HG03045 (cell line): ENCODE results near the gene MMP14.
"Not testable (repeated sequence)": the region's sequence is repeated elsewhere in the genome, so short reads cannot be mapped to it uniquely, and the experiment has no call there.

Experiments
- ATAC-seq: cut with Tn5 transposase; IDR thresholded peaks from one replicate; pipeline ENCODE4 v1.9.1; 2021; ENCODE audit warnings: mild to moderate bottlenecking, moderate library complexity; ENCODE audit not compliant: unreplicated experiment

The MMP14 gene

DNA sequence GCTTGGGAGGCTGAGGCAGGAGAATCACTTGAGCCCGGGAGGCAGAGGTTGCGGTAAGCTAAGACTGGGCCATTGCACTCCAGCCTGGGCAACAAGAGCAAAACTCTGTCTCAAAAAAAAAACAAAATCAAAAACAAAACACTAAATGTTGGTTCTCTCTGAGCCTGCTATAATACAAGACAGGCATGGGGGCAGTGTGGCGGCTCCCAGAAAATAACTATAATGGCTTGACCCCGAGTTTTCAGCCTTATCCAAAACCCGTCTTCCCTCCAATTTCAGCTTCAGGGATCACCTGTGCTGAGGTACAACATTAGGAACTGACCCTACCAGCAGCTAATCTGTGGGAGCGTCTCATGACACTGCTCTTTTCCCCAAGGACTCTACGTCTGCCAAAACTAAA lies 22.0 kb upstream of the MMP14 start:
- no peak for ATAC-seq

GRCh38 chr14:22814941-22815713 lies 21.3 kb upstream of the MMP14 start, which contains the start of gene SLC7A7:
SLC7A7 (minus strand) TSS chr14:22815435; CDS start chr14:22813398, 2,037 bp downstream.
- ATAC-seq: no peak

GRCh38 chr14:22819151-22819988 lies 17.0 kb upstream of the MMP14 start:
- ATAC-seq: no peak

DNA sequence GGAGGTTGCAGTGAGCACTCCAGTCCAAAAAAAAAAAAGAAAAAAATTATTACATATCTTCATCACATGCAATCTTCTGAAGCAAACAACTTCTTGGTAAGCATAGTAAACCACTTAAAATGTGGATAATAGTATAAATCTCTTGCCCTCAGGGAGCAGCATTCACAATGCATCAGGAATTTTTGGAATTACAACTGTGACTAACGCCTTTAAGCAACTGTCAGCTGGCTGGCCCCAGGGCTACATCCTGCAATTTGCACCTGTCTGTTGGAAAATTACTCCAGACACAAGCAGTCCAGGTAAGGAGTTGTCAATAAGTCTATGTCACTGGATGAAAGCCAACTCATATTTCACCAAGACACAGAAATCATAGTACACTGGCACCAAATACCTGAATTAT lies 15.7 kb upstream of the MMP14 start:
- no peak for ATAC-seq

- ATAC-seq: no peak
Observed at GRCh38 chr14:22821193-22822015, 15.0 kb upstream of the MMP14 start.

DNA sequence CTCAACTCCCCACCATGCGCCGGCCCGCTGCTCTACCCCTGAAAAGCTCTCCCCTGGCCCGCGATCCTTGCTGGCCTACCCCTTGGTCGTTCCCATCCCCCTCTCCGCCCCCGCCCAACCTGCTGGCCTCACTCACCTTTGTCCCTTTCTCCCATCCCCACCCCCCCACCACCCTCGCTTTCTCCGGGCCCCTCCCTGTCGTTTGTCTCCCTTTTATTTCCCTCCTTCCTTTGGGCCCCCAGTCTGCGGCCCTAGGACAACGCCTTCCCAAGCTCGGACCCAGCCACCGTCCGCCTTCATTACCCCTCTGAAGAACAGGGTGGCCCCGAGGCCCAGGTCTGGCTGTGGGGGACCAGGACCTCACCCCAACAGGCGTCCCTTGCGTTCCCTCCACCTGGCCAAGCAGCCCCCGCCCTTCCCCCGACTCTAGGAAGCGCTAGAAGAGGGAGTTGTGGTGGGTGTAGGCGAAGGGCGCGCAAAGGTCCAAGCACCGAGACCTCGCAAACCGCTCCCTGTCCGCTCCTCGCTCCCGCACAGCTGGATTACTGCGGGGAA lies 14.3 kb upstream of the MMP14 start:
- no peak for ATAC-seq

DNA sequence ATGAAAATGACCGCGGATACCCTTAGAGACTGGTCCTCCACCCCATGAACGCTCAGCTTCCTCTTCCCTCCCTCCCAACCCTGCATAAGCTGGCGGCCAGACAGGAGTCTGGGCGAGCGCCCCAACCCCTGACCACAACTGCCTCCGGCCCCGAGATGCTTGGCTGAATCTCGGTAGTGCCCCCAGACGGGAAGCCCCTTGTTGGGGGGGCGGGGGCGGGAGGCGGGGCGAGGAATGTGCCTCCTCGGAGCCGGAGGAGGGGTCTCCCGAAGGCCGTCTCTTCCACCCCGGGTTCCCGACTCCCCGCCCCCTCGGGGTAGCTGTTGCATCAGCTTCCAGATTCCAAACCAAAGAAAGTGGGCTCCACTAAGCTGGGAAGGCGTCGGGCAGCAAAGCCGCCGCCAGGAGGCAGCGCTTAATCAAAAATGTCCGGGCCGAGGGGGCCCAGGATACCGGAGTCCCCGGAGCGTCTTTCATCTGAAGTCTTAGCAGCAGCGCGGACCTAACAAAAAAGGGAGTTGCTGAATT lies 13.8 kb upstream of the MMP14 start:
- no peak for ATAC-seq

DNA sequence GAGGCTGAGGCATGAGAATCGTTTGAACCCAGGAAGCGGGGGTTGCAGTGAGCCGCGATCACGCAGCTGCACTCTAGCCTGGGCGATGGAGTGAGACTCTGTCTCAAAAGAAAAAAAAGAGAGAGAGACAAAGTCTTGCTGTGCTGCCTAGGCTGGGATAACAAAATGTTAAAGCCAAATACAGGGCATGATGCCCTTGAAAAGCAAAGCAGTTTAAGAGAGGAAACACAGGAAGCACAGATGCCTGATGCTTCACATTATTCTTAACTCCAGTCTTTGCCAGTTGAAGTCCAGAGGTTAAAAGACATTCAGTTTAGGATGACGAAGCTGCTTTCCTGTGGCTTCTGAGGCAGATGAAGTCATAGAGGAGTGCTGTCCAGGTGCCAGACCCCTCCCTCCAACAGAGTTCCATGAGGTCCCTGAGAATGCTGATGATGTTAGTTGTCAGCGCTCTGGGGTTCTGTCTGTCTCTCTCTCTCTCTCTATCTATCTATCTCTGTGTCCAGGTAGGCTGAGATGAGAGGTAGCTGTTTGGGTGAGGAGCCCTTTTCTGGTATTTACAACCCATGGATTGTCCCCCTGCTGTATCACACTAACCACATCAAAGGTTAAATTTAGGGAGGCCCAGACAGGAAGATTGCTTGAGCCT lies 11.6 kb upstream of the MMP14 start:
- ATAC-seq: no peak

- not testable (repeated sequence) for ATAC-seq
Observed at GRCh38 chr14:22829076-22829660, 7.2 kb upstream of the MMP14 start.

DNA sequence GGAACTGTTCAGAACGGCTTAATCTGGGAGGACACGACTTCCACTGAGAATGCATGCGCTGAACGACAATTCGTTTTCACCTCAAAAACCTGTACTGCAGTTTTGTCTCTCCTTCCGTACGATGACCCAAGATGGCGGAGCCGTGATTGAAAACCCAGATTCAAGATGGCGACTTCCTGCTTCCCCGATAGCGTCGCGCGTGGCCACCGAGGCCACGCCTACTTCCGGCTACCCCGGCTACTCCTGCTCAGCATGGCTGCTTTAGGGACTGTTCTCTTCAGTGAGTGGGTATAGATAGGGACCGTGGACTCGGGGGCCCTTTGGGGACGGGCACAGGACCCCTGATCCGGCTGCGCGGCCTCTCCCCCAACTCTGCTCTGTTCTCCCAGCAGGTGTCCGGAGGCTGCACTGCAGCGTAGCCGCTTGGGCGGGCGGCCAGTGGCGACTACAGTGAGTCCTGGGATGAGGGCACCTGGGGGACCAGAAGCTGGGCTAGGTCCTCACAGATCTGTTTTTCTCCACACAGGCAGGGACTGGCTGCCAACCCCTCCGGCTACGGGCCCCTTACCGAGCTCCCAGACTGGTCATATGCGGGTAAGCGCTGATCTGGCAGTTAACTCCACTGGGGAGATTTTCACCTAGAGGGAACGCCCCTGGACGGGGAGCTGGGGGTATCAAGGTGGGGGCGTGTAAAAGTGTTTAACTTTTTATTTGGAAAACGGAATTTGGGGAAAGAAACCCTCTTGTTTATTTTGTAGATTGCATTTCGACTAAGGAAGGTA lies 6.5 kb upstream of the MMP14 start, which contains the start of gene MRPL52:
Gene MRPL52 (plus strand): TSS at position 227 of the 782 bp plus-strand sequence. CDS start 26 bp downstream, at position 253.
- ATAC-seq: peak; percentile 82

- no peak for ATAC-seq
Observed at GRCh38 chr14:22830443-22831010, 5.9 kb upstream of the MMP14 start.

DNA sequence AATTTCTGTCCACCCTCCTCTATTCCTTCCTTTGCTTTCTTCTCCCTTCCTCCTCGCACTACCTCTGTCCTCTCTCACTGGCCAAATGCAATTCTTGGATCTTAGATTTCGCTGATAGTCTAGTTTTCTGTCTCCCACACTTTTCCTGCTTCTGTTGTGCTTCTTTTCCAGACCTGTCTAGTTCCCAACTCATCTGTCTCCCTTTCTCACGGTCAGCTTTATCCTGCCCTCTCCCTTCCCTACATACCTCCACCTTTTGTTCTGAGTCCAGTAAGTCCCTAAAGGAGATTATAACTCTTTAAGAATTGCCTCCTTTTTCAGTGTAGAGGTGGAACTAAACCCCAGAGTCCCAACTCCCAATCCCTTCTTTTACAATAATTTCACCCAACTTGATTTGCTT lies 880 bp upstream of the MMP14 start:
- no peak for ATAC-seq

DNA sequence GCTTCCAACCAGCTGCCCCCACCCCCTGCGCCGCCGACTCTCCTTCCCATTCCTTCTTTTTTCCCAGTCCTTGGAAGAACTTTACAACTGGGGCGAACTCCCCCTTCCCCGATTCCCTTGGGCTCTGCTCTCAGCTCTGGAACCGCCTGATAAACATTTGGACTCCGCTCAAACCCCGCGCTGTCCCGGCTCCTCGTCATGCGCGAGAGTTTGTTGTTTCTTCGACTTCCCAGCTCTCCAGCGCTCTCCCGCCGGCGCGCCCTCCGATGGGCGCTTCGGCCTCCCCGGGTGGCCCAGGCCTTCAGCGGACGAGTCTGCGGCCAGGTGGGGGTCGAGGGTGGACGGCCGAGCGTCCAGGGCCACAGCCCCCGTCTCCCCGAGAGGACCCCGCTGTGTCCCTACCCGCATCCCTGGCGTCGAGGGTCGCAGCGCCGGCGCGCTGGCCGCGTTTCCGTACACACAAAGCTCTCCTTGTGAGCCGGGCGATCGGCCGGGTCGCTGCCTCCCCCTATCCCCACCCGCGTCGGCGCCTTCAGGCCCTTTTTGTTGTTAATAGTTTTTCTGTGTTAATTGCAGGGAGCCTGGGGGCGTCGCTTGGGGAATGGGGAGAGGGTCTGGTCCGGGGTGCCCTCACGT lies 847 bp downstream of the MMP14 start:
- ATAC-seq: no peak

DNA sequence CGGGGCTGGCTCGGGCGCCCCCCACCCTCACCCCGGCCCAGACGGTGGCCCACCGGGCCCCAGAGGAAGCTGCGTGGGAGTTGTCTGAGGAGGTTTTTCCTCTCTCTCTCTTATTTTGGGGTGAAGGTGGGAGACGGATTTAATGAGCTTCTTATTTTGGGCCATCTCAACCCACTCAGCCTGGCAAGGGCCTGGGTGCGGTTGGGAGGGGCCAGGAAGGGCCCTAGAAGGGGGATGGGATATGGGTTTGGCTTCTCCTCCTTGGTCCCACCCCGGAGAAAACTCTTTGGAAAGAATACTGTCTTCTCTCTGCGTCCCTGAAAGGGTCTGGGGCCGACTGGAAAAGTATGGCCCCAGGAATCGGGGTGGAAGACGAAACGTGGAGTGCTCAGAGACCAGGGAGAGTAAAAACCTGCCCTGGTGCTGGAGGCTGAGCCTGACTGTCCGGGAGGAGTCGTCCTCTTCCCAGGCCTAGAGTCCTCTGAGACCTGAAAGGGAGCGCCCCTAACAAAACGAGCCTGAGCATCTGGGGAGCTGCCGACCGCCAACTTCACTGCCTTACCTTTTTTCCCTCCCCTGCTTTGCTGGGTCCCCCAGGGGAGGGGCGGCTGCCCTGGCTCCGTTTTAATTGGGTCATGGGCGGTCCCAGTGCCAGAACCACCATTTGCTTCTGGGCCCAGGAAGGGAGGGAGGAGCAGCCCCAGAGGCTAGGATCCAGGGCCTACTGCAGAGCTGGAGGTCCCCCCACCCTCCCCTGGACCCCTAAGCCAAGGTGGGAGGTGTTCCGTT lies 1.6 kb downstream of the MMP14 start:
- no peak for ATAC-seq

DNA sequence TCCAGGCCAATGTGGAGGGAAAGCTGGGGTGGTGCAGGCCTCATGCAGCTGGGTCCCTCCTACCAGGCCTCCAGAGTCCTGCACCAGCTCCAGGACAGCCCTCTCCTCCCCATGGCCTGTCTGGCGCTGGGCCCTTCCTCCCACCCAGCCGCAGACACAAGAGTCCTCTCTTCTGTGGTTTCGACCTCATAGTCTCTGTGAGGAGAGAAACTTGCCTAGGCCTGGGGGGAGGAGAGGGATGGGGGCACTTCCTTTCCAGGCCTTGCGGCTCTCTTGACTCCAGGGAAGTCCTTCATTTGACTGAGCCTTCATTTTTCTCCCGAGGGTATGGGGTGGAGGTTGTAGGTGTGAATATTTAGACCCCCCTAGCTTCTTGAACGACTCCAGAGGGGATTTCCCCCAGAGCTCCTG lies 2.3 kb downstream of the MMP14 start:
- ATAC-seq: no peak

DNA sequence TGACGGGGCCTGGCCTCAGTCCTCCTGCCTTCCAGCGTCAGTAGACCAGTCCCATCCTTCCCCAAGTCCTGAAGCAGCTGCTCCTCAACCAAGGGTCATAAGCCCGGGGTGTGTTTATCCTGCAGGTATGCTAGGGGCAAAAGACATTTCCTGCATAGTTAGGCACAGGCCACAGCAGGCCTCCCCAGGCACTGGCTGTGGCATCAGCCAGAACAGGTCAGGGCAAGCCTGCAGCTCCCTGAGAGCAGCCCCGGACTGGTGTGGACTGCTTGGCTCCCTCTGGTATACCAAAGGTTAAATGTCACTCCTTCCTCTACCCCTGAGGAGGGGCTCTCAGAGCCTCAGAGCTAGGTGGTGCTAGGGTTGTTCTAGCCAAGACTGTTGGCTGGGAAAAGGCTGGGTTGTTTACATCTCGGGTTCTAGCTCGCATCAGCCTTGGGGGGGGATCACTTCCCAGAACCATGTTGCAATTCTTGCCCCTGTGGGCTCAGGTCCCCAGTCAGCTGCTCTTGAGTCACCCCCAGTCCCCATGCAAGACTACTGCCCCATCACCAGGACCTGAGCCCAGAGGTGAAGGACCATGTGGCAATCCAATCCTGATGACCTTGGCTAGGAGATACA lies 2.9 kb downstream of the MMP14 start:
- ATAC-seq: no peak

DNA sequence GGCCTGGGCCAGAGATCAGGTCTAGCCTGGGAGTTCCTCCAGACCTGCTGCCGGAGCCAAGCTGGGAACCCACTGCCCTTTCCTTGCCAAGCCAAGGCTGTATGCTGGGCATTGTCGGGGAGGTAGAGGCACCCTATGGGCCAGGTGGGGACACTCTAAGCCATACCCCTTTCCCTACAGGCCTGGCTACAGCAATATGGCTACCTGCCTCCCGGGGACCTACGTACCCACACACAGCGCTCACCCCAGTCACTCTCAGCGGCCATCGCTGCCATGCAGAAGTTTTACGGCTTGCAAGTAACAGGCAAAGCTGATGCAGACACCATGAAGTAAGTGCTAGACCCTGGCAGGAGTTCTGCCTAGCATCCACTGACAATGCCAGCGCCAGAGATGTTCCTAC lies 4.9 kb downstream of the MMP14 start:
- no peak for ATAC-seq
